NCI-H2081 treated with DMSO at 0.1 percent for 48 hours (cell line): ENCODE measurements around the gene KDM4C.
"Not testable (repeated sequence)": the region's sequence is repeated elsewhere in the genome, so short reads cannot be mapped to it uniquely, and the experiment has no call there.

Experiments used
- DNase-seq: peaks from one replicate; lab custom pipeline; 2025; lab: John Stamatoyannopoulos, UW

The KDM4C gene

DNA sequence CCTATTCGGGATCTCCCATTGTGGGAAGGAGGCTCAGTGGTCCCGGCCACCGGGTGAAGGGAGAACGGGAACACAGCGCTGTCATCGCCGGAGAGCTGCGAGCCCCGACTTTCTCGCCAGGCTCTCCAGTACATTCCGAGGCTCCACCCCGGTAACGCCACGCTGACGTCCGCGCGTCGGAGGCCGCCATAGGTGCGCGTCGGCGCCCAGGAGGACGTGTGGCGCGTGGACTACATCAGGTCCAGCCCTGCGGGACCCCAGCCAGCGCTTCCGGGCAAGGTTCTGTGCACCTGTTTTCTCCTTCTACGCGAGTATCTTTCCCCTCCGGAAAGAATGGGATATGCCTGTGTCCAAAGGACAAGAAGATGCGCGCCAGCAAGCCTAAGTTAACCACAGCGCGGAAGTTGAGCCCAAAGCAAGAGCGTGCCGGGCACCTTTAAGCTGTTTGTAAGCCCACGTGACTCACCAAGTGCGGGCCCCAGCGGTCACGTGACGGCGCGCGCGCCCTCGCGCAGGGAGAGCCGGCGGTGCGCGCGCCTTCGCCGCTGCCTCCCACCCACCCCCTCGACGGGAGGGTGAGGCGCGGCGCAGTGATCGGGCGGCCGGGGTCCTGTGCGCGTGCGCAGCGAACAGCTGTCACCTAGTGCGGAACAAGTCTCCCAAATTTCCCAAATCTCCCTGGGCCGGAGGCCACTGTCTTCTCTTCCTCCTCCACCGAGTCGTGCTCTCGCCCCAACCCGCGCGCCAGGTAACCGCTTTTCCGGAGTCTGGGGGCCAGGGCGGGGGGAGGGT is at the start of gene KDM4C:
Gene KDM4C, plus strand, starts transcription at position 518 of the 792 bp plus-strand sequence. CDS start 35,016 bp downstream, outside the sequence.
- peak; percentile 95 for DNase-seq

DNA sequence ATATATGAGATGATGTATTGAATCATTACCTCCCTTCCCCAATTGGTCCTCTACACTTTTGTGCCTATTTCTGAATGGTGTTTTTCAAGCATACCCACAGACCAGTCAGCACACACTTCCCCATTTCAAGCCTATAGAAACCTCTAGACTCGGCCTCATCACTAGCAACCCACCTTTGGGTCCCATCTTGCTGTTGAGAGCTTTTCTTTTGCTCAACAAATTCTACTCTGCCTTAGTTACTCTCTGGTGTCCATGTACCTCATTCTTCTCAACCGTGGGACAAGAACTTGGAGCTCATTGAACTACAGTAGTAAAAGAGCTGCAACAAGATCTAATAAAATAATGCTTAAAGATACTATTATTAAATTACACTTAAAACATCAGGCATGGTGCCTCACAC is 49.0 kb upstream of the KDM4C start:
- no peak for DNase-seq

DNA sequence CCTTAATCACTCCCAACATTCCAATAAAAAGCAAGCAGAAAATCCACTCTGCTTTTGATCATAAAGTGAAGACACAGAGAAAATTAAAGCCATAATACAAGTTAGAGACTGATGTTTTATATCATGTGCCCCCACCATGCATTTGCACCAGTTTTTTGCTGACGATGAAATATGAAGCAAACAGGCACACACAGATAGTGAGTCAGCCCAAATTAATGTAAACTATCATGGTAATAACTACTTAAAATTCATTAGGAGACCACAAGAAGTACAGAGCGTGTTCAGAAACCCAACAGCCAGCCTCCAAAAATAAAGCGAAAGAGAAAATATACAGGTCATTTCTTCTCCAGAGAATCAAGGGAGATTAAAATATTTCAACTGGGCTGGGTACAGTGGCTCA is 46.4 kb upstream of the KDM4C start:
- DNase-seq = no peak

GRCh38 chr9:6712041-6712440 is 45.7 kb upstream of the KDM4C start:
- DNase-seq = no peak

- DNase-seq = no peak
Measured at GRCh38 chr9:6714176-6714575, 43.6 kb upstream of the KDM4C start.

- DNase-seq = not testable (repeated sequence)
Measured at GRCh38 chr9:6715153-6715754, 42.5 kb upstream of the KDM4C start.

DNA sequence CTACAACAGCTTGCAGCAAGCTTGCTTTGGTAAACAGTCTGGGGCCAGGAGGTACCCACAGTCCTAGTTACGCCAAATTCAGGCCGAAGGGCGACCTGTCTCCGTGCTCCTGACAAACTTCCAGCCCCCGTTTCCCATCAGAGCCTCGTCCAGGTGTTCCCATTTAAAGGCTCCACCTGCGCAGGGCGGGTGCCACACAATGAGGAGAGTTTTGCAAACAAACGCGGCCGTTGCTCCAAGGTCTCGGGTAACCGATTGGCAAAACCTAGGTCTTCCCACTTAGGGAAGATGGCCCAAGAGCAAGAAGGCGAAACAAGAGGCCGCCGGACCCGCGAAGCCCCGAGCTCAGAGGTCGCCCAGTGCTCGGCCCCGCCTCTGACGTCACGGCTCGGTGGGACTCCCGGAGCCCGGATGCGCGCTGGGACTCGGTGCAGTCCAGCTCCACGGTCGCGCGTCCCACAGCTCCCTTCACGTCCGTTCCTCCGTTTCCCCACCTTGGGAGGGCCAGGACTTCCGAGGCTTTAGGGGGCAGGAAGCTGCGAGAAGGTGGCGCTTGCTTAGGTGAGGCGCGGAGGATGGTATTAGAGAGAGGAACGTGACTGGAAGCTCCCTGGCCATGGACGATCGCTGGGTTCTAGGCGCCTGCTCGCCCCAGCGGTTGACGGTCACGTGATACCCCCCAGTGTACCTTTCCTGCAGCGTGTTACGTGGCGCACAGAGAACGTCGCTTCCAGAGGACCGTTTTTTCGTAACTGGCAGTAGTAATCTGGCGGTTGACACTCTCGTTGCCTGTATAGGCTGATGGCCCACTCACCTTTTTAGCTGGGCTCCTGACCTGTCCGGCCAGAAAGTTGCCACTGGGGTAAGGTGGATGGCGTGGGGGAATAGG is 41.8 kb upstream of the KDM4C start:
- DNase-seq = no peak

- no peak for DNase-seq
Measured at GRCh38 chr9:6716766-6717165, 41.0 kb upstream of the KDM4C start.

DNA sequence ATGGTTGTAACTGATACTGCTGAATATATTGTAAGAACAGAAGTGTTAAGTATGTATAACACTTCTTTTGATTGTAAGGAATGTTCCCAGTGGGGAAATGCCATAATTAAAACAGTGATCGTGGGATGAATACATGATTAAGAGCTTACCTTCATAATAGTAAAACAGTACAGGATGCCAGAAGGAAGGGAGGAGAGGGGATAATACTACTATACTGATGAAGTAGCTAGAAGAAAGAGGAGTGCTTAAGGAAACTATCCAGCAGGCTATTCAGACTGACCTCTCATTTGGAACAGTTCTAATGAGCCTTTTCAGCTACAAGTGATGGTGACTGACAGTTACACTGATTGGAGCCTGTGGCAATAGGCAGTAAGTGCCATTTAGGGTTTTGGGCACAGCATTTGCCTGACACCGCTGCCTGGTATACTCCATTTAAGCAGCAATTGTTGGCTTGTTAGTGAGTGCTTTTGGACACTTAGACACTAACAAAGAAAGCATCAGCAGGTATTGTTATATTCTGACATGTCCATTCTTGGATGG is 33.8 kb upstream of the KDM4C start:
- no peak for DNase-seq

DNA sequence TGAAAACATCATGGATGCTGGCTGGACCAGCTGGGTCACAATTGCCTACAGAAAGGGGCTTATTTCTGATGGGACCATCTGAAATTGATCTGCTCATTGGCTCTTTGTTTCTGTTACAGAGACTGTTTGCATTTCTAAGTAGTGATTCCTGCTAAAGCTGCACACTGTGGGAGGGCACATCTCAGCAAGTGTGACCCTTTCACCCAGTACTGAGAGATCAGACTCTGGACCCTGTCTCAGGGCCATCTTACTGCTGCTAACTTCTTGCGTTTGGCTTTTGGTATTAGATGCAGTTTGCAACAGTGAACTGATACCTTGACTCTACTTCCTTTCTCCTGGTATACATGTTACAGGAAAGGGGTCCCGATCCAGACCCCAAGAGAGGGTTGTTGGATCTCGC is 24.5 kb upstream of the KDM4C start:
- no peak for DNase-seq

DNA sequence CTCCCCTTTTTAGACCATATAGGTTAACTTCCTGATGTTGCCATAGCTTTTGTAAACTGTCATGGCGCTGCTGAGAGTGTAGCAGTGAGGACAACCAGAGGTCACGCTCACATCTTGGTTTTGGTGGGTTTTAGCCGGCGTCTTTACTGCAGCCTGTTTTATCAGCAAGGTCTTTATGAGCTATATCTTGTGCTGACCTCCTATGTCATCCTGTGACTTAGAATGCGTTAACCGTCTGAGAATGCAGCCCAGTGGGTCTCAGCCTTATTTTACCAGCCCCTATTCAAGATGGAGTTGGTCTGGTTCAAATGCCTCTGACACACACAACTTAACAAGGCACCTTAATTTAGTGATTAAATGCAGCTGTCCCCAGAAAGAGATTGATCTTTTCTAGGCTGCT is 23.9 kb upstream of the KDM4C start:
- no peak for DNase-seq

DNA sequence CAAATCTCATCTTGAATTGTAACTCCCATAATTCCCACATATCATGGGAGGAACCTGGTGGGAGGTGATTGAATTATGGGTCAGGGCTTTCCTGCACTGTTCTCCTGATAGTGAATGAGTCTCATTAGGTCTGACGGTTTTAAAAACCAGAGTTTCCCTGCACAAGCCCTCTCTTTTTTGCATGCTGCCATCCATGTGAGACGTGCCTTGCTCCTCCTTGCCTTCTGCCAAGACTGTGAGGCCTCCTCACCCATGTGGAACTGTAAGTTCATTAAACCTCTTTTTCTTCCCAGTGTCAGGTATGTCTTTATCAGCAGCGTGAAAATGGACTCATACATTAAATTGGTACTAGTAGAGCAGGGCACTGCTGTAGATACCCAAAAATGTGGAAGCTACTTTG is 22.4 kb upstream of the KDM4C start:
- DNase-seq = no peak

GRCh38 chr9:6739218-6739617 is 18.6 kb upstream of the KDM4C start:
- DNase-seq = no peak

GRCh38 chr9:6748861-6749260 is 8.9 kb upstream of the KDM4C start:
- DNase-seq = not testable (repeated sequence)

- not testable (repeated sequence) for DNase-seq
Measured at GRCh38 chr9:6754861-6755260, 2.9 kb upstream of the KDM4C start.

DNA sequence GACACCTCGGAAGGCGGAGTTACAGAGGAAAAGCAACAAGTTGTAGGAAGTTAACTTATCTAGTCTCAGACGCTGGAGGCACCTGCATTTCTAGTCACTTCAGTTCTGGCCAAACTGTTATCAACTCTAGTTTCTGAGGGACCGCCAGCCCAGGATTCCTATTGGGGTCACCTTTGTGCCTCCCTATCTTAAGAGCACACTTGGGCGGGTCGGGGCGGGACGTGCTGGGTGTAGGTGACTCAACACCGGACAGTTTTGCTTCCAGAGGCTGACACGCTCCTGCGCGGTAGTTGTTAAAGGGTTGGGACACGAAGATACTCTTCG is 679 bp upstream of the KDM4C start:
- no peak for DNase-seq

GRCh38 chr9:6758248-6758497 is 400 bp downstream of the KDM4C start:
- DNase-seq = no peak

- no peak for DNase-seq
Measured at GRCh38 chr9:6758498-6759184, 868 bp downstream of the KDM4C start.

DNA sequence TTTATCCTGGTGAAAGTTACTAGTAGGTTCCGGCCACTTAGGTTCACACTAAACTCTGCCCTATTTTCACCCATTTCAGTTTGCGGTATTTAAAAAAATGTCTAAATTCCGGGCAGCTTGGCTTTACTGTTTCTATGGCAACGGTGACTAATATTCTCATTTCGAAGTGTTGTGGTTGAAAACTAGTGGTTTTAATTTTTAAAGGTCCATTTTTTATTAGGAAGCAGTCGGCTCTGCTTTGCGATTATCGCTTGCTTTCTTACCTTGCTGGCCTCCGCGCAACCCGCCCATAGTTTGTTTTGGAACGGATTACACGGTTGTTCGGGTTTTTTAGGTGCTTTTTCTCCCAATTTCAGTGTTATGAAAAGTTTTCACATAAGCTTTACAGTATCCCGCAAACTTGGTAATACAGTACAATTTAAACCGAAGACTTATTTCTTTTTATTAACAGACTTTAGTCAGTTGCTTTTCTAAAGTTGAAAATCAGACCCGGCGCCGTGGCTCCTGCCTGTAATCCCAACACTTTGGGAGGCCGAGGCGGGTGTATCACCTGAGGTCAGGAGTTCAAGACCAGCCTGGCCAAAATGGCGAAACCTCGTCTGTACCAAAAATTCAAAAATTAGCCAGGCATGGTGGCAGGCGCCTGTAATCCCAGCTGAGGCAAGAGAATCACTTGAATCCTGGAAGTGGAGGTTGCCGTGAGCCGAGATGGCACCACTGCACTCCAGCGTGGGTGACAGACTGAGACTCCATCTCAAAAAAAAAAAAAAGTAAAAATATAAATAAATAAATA is 1.6 kb downstream of the KDM4C start:
- no peak for DNase-seq

- no peak for DNase-seq
Measured at GRCh38 chr9:6761306-6761705, 3.5 kb downstream of the KDM4C start.

DNA sequence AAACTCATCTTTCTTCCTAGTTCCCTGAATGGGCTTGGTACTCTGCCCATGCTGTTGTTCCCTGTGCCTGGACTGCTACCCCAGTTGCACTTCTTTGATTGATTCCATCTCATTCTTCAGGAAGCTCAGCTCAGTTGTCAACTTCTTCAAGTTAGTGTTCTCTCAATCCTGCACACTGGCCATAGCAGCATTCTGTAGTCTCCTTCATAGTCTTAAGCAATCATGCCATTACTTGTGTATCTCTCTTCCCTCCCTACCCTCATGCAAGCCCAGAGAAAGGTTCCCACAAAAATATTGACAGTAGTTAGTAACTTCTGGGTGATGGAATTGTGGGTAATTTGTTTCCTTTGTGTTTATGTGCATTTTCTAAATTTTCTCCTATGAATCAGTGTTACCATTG is 5.5 kb downstream of the KDM4C start:
- no peak for DNase-seq

DNA sequence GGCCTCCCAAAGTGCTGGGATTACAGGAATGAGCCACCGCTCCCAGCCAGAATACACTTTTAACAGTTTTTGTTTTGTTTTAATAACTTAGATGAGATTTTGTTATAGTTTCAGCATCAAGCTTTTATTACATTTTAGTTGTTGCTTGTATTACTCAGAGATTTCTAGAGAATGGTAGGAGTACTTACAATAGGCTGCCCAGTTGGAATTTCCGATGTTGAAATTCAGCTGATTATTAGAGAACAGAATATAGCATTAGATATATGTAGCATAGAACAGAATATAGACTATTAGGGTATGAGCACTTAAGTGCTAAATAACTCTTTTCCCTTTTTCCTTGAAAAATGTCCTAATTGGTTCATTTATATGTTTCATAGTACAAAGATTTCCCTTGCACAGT is 6.2 kb downstream of the KDM4C start:
- DNase-seq = no peak
